ENCODE results near the gene NELL1.

- TF ChIP-seq, protein P1, sequence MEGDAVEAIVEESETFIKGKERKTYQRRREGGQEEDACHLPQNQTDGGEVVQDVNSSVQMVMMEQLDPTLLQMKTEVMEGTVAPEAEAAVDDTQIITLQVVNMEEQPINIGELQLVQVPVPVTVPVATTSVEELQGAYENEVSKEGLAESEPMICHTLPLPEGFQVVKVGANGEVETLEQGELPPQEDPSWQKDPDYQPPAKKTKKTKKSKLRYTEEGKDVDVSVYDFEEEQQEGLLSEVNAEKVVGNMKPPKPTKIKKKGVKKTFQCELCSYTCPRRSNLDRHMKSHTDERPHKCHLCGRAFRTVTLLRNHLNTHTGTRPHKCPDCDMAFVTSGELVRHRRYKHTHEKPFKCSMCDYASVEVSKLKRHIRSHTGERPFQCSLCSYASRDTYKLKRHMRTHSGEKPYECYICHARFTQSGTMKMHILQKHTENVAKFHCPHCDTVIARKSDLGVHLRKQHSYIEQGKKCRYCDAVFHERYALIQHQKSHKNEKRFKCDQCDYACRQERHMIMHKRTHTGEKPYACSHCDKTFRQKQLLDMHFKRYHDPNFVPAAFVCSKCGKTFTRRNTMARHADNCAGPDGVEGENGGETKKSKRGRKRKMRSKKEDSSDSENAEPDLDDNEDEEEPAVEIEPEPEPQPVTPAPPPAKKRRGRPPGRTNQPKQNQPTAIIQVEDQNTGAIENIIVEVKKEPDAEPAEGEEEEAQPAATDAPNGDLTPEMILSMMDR (IDR thresholded peaks at IDR 0.05) = no peak
- no peak for TF ChIP-seq POLR2A (IDR thresholded peaks at IDR 0.05)
These were observed 268.4 kb downstream of the NELL1 start for GRCh38 chr11:20937826-20938225.
